Pulmonary artery endothelial cell (primary cell): ENCODE measurements around the gene CRYAB. TPM values are rescaled to one million over a fixed set of nuclear protein-coding genes. Genes with fewer than 3 reads are reported as not detected.
A peak's percentile ranks its signal among the peaks of the same experiment; 100 is the strongest.

ENCODE experiments used
- DNase-seq: peaks from one replicate; pipeline ENCODE4 v3.0.0-alpha.2; 2011; ENCODE audit warnings: low read depth, low spot score
- total RNA-seq: library from RNA; depleted of rRNA; stranded (reverse); fragments of >200 nt; gene quantifications from 2 replicates; pipeline ENCODE4 v1.2.3, GENCODE V29; 2014

The CRYAB gene, protein sequence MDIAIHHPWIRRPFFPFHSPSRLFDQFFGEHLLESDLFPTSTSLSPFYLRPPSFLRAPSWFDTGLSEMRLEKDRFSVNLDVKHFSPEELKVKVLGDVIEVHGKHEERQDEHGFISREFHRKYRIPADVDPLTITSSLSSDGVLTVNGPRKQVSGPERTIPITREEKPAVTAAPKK
- 0.33 and 2.7 TPM in 2 replicates for total RNA-seq

DNA sequence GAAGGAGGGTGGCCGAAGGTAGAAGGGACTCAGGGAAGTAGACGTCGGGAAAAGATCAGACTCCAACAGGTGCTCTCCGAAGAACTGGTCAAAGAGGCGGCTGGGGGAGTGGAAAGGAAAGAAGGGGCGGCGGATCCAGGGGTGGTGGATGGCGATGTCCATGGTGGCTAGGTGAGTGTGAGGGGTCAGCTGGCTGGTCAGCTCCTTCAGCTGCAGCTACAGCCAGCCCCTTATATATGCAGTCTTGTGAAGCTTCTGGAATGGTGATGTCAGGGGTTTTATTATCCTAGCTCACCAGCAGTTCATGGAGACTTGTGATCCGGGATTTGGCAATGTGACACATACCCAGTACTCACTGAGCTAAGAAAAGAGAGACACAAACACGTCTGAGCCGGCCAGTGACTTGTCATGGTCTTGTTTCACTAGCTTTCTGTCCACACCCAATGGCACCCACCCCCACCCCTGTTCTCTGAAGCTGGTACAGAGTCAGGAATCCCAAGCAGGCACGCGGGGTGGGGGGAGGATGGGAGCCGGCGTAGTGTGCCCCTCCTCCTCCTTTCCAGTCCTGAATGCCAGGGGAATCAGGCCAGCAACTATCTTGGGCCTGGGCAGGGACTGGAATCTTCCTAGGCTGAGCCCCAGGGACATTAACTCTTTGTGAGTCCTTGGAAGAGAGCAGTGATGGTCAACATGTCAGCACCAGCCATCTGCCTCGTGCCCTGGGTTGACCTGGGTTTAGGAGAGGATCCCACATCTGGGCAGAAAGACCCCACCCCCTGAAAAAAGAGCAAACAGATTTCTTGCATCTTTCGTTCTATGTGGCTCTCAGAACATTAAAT, at the start of gene CRYAB:
TSS of gene CRYAB (minus strand) at position 208 of the 839 bp plus-strand sequence. CDS start at position 162, 46 bp downstream.
- DNase-seq = no peak

DNA sequence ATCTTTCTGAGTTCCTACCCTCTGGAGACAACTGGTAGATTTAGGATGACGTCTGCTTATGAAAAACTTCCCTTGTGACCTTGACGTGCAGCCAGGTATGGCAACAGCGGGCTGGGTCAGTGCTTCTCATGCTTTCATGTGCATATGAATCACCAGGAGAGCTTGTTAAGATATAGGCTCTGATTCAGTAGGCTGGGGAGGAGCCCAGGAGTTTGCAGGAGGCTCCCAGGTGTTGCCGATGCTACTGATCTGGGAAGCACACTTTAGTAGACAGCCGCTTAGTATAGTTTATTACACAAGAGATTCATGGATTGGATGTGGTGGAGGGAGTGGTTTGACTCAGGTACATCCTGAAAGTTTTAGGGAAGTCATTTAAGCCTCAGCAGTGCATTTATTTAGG, 49.3 kb upstream of the CRYAB start:
- DNase-seq = no peak

DNA sequence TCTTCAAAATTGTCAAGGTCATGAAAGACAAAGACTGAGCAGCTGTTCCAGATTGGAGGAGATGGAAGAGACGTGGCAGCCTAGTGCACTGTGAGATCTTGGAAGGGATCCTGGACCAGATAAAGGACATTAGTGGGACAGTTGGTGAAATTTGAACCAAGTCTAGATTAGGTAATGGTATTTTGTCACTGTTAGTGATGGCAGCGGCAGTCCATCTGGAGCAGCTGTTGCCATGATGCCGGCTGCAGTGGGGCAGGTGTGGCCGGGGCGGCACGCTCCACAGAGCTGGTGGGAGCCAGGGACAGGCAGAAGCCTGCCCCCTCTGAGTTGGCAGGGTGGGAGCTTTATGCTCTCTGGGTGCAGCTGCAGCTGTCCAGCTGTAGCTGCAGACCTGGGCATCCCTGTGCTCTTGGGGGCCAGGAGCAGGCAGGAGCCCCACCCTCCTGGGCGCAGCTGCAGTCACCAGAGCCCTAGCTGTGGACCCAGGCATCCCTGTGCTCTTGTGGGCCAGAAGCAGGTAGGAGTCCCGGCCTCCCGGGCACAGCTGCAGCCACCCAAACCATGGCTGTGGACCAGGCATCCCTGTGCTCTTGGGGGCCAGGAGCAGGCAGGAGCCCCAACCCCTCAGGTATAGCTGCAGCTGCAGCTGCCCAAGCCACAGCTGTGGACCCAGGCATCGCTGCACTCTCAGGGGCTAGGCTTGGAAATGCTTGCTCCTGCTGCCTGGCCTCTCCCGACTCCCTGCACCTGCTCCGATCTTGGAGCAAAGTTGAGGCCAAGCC, 46.3 kb upstream of the CRYAB start:
- no peak for DNase-seq

DNA sequence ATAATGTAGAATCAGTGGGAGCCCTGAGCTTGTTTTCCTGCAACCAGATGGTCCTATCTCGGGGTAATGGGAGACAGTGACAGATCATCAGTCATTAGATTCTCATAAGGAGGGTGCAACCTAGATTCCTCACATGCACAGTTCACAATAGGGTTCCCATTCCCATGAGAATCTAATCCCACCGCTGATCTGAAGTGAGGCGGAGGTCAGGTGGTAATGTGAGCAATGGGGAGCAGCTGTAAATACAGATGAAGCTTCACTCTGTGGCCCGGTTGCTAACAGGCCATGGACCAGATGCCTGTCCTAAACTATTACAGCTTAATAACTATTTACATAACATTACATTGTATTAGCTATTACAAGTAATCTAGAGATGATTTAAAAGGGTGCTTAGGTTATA, 42.6 kb upstream of the CRYAB start:
- no peak for DNase-seq

DNA sequence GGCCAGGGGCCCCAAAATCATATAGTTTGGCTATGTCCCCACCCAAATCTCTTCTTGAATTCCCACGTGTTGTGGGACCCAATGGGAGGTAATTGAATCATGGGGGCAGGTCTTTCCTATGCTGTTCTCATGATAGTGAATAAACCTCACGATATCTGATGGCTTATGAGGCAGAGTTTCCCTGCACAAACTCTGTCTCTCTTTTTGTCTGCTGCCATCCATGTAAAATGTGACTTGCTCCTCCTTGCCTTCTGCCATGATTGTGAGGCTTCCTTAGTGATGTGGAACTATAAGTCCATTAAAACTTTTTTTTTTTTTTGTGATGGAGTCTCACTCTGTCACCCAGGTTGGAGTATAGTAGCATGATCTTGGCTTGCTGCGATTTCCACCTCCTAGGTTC, 40.0 kb upstream of the CRYAB start:
- no peak for DNase-seq

DNA sequence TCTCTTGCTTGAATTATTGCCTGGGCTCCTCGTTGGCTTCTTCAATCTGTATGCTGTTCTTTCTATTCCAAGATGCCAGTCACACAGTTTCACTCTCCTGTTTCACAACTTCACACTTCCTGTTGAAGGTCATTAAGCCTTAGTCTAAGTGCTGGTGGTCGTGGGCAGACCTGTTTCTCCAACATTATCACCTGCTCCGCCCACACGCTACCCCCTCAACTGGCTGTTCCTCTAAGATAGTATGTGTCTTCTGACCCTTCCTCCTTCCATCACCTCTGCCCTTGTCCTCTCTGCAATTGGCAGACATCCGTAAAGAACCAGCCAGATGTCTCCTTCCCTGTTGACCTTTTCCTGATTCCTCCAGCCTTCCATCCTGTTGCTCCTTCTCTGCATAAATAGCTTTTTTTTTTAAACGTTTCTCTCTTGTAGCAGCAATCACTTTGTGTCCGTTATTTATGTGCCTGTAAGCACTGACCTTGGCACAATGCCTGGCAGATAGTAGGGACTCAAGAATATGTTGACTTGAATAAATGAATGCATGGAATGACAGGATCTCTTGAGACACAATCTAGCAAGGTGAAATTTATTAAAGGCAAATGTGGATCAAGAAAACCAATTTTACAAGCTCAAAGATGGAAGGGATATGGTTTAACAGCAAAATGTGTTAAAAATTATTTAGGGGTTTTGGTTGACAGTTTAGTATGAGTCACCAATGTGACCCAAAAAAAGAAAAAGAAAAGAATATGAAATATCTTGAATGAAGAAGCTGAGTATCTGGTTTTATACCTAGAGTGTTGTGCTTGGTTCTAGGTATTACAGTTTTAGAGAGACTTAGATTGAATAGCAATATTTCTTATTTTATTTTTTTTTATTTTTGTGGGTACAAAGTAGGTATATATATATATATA, 38.2 kb upstream of the CRYAB start:
- no peak for DNase-seq

DNA sequence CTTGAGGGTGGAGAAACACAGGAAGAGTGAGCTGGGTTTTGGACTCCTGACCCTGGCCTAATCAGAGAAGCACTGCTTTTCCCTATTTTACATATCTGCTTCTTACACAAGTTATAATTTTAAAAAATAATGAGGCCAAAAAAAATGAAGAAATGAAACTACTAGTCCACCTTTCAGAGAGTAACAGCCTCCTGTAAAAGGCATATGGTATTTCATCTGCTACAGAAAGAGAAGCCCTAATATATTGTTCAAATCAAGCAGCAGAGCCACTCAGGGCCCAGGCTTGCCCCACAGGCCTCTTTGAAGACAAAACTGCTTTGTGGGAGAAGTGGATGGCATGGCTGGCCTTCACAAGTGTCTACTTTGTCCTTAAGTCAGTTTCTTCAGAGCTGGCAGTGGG, 35.6 kb upstream of the CRYAB start:
- no peak for DNase-seq

DNA sequence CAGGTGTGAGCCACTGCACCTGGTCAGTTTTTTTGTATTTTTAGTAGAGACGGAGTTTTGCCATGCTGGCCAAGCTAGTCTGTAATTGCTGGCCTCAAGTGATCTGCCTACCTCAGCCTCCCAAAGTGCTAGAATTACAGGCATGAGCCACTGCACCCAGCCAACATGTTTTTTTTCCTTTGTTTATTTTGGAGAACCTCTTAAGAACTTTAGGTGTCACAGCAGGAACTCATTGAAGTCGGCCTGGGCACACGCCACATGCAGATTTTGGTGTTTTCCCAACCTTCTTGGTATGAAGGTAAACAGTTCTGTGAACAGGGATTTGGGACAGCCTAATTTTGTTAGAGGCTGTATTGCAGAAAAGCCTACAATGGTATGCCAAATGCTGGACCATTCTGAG, 34.9 kb upstream of the CRYAB start:
- no peak for DNase-seq

DNA sequence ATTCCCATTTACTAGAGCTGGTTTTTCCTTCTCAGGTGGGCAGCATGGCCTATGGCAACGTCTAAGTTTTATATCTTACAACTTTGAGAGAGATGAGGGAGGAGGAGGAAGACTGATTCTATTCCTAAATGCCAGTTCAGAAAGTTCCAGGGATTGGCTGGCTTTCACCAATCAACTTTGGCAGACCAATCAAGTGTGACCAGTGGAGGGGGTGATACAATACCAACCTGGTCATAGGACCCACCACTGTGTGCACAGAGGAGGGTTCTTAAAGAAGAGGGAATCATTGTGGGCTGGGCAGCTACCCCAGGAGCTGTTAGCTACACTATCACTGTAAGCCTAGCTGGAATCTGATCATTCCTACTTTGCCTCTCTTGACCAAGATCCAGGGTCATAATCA, 33.6 kb upstream of the CRYAB start:
- no peak for DNase-seq

DNA sequence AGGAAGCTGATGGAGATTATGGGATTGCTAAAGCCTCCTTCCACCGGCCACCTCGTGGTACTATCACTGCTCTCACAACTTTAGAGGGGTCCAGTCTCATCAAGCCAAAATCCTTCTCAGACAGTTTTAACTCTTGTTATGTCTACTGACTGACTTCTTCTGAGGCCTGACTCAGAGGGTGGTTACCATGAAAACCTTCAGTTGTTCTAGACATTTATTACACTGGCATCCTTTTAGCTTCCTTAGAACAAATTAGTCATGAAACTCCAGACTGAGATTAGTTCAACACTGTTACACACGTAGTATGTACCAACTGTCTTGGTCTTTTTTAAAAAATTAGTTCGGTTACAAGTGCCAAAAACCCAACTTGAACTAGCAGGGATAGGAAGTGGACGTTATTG, 33.1 kb upstream of the CRYAB start:
- peak; percentile 88 for DNase-seq

DNA sequence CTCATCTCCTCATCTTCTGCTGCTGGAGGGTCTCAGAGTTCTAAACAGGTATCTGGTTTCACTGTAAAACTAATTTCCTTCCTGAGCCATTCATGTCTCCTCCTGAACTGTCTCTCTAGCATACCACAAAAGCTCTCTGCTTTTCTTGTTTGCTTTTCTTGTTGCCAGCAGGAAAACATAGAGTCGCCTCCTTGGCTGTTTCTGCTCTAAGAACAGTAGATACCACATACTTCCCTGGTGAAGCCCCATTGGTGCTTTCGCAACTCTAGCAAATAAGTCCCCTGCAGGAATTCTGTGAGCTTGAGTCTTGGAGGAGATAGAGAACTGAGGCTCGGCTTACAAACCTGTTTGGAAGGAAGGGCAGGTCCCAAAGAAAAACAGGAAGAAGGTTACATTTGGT, 32.6 kb upstream of the CRYAB start:
- no peak for DNase-seq

DNA sequence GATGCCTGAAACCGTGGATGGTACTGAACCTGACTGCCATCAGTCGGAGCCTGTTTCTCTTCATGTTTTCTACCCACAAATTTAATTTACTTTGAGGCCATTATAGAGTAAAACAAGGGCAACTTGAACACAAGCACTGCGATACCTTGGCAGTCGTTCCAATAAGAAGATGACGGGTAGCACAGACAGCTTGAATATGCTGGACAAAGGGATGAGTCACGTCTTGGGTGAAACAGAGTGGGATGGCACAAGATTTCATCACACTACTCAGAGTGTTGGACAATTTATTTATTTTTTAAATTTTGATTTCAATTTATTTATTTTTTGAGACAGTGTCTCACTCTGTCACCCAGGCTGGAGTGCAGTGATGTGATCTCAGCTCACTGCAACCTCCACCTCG, 31.3 kb upstream of the CRYAB start:
- no peak for DNase-seq

DNA sequence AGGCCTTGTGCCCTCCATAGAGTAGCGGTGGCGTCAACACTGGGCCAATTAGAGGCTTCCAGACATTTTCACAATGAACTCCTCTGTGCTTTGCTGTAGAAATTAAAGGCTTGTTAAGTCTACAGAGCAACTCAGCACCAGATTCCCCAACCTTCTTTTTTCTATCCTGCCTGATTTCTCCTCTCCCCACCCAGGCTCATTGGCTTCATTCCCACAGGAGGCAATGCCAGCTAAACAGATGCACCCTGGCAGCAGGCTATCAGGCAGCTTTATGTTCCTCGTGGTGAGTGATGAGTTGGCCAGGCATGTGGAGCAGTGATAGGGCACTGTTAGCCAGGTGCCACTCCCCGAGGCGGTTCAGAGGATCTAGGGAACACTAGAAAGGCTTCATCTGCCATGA, 30.4 kb upstream of the CRYAB start:
- DNase-seq = no peak

DNA sequence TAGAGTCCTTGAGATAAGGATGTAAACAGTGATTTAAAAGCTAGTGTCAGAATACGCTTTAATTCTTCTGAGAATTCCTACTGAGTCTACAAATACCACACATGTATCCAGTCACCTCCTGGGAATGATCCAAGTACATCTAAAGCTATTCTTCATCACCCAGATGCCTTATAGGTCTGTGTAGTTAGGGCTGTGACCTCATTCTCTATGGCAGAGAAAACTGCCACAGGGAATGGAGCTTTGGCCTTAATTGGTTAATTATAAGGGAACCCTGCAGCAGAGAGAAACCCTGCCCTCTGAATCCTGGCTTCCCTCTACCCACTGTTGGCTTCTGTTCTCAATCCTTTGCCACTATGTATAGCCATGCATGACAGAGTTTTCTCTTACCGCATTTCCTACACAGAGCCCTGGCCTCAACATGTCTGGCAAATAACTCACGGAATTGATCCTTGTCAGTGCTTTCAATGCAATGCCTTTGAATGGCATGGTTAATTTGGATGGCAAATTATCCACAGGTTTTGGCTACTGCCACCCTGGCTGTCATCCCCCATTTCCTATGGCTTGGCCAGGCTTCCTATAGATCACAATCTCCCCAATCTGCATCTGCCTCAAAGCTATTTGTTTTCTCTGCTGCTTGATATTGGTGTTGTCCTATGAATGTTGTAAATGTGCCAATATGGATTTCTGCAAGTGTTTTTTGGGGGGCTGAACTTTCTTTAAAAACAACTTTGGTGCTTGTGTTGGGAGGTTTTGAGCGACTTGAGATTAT, 28.4 kb upstream of the CRYAB start:
- no peak for DNase-seq

DNA sequence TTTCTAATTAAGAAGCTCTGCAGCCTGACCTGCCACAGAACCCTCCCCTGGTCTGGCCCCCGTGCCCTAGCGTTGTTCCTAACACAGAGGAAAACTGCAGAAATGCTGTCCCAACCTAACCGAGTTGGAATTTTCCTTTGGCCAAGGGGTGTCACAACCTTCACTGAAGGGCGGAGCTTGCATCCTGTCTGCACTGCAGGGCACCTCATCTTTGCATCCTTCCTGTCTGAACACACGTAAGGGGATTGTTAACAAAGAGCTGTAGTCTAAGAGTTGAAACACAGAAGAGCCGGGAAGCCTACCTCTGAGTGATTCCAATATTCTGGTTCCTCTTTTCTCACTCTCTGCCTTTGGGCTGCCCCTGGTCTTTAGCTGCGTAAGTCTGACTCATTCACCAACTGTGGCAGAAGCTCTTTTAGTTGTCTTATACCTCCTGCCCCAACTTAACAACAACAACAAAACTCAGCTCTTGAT, 27.2 kb upstream of the CRYAB start:
- no peak for DNase-seq

DNA sequence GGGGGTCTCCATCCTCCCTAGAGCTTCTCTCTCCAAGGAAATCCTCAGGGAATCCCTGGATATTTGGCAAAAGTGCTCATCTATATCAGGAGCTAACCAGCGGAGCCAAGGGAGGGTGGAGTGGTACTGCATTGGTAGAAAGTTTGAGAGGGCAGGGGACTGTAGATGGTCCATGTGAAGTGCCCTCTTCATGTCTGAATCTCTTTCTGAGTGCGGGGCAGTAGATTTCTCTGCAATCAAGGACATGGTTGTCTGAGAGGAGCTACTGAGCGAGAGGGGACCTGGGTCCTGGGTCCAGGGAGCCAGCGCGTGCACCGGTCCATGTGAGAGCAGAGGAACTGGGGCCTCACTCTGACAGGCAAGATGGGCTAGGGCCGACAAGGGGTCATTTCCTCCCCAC, 26.3 kb upstream of the CRYAB start:
- DNase-seq = no peak

DNA sequence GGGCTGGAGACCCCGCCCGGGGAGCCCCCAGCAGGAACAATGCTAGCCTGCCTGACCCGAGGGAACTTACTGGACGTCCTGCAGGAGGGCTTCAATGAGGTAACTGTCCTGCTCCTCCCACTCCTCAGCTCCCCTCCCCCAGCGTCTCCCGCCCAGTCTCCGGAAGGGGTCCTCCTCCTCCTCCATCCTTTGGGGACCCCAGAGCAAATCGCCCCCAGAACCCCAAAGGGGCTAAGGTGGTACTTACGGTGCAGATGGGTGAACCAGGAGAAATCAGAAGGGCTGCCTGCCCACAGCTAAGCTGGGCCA, 25.8 kb upstream of the CRYAB start:
- DNase-seq = no peak

DNA sequence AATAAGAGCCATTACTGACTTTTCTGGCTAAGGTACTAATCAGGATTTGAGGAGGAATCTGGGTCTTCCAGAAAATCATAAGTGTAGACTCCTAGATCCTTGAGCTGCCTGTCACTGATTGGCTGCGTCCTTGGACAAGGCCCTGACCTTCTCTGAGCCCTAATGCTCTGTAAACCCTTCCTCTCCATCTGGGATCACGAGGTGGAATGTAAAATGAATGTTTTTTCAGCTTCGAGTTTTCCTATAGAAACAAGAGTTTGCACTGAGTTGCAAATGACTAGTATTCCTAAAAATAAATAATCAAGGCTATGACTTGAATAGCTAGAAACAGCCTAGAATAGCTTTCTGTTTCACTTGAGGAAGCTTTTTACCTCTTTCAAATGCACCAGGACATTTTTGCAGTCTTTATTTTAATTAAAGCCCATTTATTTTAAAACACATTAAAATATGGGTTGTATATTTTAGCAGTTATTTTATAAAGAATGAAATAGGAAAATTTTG, 24.5 kb upstream of the CRYAB start:
- no peak for DNase-seq

DNA sequence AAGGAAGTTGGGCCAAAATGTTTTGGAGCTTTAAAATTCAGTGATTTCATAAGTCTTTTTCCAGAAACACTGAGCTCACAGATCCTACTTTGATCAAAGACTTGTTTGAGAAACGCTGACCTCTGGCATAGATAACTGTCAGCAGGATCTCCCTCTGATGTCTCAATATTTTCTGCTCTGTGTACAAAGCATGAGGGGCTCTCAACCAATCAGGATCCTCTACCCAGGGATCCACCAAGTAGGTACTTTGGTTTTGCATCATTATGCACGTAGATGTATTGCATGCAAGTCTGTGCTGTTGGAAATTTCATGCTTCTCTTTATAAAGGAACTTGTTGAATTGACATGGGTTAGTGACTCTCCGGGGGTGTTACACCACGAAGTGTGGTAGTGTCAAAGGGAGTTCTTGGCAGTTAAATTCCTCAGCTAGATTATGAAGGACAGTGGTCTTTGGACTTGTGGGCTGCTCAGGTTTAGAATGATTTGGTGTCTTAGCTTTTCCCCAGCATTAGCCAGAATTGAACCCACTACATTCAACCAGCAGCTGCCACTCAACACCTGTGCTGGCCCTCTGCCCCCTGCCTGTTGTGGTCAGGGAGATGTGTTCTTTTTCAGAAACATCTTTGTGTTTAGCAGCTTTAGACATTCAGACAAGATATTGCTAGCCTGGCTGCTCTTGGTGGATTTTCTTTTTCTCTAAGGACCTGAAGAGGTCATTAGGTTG, 23.9 kb upstream of the CRYAB start:
- DNase-seq = no peak

DNA sequence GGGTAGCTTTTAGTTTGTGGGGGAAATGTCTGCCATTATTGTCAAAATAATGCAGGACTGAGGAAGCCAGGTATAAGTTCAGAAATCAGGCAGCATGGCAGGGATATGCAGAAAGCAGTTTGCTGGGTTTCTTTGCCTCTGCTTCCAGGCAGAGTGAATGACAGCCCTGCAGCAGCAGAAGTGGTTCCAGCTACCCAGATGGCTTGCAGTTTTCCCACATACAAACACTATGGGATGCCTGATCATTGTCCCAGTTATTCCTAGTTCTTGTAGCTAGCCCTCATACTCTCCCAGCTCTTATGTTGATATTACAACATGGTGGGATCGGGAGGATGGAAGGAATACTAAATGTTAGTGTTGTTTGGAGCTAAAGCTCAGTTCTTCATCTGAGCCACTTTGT, 22.7 kb upstream of the CRYAB start:
- DNase-seq = no peak
